SK-N-DZ (cell line): ENCODE results near the gene RBBP8NL.
"Not testable (repeated sequence)": the region's sequence is repeated elsewhere in the genome, so short reads cannot be mapped to it uniquely, and the experiment has no call there.

ENCODE experiments used
- DNase-seq: peaks from one replicate; pipeline ENCODE4 v3.0.0-alpha.2; 2015; ENCODE audit warnings: low spot score

RBBP8NL gene

DNA sequence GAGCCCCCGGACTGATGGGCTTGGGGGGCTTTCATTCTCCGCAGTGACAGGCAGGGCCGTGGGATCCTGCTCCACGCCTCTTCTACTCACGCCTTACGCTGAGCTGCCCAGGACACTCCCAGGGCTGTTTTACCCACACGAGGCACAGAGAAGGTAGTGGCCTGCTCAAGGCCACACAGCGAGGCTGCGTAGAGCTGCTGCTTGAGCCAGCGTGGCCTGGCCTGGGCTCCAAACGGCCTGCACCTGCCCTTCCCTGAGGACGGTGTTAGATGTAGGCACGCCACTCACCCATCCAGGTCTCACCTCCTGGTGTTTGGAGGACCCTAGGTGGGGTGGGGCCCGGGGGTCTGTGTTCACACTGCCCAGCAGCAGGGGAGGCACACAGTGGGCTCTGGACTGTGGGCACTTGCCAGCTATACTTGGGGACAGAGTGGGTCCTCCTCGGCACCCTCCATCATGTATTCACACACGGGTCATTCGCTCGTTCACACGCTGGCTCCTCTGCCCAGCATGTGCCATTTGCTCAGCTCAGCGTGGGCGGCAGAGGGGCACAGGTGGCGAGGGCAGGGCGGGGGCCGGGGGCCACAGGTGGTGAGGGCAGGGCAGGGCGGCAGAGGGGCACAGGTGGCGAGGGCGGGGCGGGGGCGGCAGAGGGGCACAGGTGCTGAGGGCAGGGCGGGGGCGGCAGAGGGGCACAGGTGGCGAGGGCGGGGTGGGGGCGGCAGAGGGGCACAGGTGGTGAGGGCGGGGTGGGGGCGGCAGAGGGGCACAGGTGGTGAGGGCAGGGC lies 18.4 kb upstream of the RBBP8NL start:
- no peak for DNase-seq

DNA sequence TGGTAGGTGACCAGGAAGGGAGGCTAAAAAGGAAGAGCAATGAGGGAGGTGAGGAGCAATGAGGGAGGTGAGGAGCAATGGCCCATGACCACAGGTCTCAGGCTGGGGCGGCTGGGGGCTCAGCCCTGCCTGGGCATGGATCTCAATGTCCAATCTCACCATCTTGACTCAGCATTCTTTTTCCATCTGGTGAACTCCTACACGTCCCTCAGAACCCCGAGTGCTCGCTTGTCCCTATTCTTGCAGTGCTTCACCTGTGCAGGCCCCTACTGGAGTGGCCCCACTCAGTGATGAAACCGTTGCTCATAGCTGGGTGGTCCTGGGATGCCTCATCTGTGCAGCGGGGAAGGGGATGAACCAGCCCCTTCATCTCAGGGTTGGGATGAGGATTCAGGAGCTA lies 16.9 kb upstream of the RBBP8NL start:
- DNase-seq = no peak

DNA sequence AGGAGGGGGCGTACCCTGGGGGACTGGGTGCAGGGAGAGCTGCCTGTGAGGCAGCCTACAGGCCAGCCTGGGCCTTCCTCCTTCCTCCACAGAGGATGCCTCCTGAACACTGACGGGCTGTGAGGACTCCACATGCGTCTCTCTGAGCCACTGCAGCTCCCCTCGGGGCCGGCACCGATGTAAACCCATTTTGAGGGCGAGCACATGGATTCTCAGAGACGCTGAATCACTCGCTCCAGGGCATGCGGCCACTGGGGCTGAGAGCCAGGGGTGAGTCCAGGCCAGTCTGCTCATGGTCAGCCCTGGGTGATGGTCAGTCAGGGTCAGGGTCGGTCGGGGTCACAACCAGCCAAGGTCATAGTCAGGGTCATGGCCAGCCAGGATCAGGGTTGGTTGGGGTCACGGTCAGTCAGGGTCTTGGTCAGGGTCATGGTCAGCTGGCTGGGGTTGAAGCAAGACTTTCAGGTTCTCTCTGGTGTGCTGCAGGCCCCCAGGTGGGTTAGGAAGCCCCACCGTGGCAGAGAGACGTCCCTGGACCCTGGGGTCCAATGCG lies 14.7 kb upstream of the RBBP8NL start:
- no peak for DNase-seq

DNA sequence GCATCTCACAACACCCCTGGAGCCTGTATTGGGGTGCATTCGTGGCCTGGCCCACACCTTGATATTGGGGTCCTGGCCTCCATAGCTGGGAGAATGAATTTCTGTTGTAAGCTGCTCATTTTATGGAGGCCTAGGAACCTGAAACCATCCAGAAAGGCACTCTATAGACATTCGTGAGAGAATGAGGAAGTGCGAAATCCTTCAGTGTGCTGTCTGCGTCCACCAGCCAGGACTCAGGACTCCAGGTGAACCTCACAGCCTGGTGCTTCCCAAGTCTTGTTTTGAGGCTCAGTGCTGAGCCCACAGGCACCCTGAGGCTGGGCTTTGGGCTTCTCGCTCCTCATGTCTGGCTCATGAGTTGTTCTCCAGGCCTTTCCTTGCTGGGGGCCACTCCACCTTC lies 11.9 kb upstream of the RBBP8NL start:
- DNase-seq = no peak

DNA sequence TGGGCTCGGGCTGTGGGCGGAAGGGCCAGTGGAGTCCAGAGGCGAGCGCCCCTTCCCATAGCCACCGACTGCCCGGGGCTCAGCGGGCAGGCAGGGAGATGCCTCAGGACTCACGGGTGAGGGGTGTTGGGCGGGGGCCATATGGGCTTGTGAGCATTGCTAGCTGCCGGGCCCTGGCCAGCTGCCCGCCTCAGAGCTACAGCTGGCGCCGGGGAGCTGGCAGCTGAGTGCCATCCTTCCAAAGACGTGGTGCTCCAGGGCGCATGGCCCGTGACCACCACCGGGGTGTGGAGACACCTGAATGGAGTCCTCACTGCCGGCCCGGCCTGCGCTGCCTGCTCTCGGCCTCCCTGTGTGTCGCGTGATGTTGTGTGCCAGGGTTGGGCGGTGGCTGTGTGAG lies 10.6 kb upstream of the RBBP8NL start:
- DNase-seq = no peak

DNA sequence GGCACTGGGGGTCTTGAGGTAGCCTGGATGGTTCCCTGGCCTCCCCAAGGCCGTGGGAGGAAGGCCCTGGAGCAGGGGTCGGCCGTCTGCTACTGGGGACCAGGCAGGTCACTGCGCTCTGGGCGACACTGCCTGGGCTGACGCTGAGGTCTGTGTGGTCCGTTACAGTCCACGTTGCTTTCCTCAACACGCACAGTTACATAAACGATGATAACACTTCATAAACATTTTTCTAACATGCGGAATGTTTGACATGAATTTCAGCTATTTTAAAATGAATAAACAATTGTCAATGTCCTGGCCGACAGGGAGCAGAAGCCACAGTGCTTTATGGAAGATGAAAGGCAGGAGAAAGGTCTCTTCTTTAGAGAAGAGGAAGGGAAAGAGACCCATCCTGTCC lies 10.2 kb upstream of the RBBP8NL start:
- no peak for DNase-seq

DNA sequence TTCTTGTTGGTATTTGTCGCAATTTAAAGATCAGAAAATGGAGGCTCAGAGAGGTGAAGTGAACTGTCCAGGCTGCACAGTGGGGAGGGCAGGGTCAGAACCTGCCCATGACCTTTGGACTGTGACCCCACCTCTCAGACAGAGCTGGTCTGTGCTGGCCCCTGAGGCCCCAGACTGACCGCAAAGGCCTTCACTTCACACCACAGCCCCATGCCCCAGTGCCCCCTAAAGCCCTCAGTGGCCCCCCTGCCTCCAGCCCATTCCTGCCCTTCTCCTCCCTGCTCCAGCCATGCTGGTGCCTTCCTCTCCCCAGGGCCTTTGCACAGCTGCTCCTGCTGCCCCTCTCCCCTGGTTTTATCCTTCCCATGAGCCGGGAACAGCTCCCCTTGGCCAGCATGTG lies 9.4 kb upstream of the RBBP8NL start:
- DNase-seq = no peak

DNA sequence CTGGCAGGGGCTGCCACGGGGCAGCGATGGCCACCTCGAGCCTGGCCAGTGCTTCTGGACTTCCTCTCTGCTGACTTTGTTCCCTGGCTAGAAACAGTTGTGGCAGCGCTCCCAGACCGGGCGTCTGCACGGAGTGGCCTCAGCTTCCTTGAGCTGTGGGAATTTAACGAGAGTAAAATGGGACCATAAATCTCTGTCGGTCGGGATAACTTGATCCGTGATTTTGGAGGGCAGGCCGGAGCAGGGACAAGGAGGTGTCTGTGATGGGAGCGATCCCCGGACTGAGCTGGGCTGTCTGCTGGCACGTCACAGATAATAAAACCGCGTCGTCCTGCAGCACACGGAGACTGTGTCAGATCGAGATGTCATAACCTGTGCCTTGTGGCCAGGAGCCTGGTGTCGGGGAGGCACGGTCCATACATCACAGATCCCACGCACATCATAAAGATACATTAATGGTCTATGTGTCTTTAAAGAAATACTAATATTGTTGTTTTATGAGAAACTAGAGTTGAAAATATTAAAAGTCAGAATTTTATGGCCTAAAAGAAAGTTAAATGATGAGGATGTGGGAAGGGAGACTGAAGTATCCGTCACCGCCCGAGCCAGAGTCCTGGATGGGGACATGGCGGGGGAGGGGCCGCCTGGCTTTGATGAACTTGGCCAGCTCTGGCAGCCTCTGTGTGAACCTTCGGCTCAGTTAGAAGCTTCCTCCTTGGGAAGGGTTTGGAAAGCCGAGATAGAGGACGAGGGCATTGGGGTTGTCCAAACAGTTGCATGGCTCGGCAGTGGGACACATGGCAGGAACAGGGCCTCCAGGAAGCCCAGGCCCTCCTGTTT lies 6.5 kb upstream of the RBBP8NL start:
- no peak for DNase-seq

DNA sequence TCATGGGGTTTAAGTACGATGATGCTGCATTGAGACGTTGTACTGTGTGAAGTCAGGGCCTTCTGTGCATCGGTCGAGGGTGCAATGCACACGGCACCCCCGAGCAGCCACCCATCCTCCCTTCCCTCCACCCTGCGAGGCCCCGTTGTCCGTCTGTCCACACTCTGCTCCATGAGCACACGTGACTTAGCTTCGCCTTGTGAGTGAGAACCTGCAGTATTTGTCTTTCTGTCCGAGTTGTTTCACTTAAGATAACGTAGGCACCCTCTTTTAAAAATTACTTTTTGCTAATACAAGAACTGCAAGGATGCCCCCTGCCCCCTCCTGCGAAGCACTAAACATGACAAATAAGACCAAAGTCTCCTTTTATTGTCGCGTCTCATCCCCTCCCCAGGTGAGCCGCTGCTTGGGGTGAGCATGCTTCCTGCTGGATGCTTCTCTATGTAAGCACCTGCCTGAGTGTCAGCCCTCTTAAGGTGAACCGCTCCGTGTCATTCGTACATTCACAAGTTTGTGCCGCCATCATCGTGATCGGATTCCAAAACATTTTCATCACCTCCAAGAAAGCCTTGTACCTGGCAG lies 3.6 kb upstream of the RBBP8NL start:
- DNase-seq = no peak

DNA sequence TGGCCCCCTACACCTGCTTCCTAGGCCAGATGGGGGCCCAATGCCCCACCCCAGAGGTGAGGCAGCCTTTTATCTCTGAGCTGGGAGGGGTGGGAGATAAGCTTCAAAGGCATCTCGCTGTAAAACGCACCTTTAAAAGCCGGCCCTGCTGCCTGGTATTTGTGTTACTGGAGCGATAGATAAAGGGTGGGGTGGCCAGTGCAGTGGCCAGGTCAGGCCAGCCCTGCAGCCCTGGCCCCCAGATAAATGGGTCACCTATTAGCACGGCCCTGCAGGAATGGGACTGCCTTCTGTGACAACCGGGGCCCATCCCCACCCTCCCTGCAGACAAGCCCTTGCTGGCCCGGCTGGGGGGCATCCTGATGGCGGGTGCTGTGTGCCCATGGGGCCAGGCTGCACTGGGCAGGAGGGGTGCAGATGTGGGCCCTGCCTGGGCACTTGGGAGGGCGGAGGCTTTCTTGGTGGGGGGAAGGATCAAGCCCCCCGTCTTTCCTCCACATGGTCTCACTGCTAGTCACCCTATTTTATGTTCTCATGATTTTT lies 3.0 kb upstream of the RBBP8NL start:
- no peak for DNase-seq

DNA sequence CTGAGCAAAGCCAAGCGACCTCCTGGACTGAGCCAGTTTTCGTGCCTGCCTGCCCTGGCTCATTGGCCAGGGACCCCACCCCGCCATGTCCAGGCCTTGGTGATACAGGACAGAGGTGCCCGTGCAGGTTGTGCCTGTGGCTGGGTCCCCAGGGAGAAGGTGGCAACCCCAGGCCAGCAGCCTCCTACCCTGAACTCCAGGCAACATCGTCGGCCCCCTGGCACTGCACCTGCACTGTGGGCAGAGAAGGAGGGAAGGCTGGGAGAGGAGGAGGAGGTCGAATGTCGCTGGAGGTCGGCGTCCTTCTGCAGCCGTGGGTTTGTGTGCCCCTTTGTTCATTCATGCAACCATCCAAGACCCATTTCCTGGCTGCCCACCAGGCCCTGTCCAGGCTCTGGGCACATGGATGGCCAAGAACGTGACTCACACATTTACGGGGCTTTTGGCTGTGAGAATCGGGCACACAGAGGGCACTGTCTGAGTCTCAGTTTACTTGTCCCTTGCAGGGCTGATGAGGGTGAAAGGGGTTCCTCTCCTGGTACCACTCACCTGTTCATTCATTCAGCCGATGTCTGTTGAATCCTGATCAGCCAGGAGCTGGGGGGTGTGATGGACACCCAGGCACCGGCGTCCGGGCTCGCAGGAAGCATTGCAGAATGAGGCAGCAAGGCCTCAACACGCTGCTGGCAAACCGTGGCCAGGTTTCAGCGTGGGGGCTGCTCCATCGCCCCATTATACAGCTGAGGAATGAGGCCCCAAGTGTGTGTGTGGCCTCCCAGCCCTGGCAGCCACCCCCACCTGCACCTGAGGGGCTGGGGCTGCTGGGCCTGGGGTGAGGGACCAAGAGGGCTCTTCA lies 2.3 kb upstream of the RBBP8NL start:
- no peak for DNase-seq

DNA sequence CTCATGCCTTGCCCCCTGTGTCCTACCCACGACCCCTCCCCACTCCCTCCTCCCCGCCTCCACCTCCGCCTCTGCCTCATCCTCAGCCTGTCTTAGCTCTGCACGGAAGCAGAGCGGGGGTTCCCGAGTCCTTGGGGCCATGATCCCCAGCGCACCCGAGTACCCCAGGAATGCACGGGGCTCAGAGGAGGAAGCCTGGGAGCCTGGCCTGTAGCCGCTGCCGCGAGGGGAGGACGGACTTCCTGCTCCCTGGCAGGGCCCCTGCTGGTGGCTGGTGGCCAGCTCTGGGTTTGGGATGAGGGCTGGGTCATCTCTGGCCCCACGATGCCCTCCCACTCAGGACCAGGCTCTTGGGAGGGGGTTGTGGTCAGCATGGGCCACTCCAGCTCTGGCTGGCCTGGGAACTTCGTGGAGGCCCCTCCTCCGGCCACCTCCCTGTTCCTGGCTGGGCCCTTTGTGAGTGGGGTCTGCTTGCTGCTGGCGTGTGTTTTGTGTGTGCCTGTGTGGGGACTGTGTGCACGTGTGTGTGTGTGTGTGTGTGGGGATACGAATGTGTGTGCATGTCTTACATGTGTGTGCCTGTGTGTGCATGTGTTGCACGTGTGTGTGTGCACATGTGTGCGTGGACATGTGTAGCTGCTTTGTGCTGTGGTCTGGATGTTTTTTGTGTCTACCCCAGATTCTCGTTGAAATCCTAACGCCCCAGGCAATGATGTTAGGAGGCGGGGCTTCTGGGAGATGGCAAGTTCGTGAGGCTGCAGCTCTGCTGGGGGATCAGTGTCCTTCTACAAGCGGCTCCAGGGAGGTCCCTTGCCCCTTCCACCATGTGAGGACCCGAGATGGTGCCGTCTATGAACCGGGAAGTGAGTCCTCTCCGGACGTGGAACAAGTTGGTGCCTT lies 1.3 kb upstream of the RBBP8NL start:
- DNase-seq = no peak

DNA sequence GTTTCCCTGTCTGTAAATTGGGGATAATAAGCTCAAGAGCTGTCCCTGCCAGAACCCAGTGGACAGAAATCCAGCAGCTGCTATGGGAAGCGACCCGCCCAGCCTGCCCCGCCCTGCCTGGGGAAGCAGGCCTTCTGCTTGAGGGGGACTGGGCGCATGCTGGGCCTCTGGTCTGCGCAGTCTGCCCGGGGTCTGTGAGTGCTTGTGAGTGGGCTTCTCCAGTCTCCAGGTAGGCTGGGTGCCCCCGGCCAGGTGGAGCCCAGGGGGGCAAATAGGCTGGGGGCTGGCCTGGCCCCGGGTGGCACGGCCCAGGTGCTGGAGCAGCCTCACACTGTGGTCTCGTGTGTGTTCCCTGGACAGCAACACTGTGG lies 648 bp upstream of the RBBP8NL start:
- no peak for DNase-seq

DNA sequence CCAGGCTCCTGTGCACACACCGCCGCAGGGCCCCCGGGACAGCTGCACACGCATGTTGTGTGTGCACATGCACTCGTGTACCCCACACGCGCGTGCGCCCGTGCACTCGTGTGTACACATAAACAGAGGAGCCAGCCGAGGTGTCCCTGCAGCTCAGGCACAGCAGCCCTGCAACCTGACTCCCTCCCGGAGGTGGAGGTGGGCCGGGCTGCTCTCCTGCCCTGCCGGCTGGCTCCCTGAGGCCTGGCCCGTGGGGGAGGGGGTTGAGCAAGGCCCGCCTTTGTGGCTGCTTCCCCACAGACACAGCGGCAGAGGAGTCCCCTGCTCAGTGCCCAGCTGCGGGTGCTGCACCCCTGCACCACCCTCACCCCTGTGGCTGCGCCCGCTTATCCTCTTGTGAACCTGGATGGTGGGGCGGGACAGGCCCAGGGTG lies 624 bp downstream of the RBBP8NL start:
- DNase-seq = no peak

DNA sequence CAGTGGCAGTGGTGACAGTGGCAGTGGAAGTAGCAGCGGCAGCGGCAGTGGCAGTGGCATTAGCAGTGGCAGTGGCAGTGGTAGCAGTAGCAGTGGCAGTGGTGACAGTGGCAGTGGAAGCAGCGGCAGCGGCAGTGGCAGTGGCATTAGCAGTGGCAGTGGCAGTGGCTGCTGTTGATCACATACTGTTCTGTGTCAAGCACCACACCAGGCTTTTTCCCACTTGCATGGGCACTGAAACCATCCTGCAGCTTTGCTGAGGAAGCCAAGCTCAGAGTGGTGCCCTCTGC lies 1.3 kb downstream of the RBBP8NL start:
- not testable (repeated sequence) for DNase-seq

DNA sequence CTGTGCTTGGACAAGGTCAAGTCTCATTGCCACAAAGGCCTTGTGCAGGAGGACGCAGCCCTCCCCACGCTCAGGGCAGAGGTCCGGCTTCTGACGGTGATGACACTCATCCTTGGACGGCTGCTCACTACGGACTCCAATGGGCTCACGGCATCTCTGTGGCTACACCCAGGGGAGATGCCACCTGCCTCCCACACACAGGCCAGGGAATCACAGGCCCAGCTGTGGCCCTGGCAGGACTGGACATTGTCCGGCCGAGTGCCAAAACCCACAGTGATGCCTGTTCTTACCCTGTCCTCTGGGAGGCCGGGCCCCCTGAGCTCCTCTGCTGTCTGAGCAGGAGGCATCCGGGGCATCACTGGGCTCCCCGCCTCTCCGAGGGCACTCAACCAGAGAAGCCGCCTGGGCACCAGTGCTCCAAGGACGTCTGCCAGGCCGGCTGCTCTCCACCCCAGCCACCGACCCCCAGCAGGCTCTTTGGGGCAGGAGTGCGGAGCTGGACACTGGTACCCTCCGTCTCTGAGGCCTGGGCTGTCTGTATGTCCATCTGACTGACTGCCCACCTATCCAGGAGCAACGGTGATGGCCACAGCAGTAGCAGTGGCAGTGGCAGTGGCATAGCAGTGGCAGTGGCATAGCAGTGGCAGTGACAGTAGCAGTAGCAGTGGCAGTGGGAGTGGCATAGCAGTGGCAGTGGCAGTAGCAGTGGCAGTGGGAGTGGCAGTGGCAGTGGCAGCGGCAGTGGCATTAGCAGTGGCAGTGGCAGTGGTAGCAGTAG lies 1.9 kb downstream of the RBBP8NL start:
- DNase-seq = no peak

DNA sequence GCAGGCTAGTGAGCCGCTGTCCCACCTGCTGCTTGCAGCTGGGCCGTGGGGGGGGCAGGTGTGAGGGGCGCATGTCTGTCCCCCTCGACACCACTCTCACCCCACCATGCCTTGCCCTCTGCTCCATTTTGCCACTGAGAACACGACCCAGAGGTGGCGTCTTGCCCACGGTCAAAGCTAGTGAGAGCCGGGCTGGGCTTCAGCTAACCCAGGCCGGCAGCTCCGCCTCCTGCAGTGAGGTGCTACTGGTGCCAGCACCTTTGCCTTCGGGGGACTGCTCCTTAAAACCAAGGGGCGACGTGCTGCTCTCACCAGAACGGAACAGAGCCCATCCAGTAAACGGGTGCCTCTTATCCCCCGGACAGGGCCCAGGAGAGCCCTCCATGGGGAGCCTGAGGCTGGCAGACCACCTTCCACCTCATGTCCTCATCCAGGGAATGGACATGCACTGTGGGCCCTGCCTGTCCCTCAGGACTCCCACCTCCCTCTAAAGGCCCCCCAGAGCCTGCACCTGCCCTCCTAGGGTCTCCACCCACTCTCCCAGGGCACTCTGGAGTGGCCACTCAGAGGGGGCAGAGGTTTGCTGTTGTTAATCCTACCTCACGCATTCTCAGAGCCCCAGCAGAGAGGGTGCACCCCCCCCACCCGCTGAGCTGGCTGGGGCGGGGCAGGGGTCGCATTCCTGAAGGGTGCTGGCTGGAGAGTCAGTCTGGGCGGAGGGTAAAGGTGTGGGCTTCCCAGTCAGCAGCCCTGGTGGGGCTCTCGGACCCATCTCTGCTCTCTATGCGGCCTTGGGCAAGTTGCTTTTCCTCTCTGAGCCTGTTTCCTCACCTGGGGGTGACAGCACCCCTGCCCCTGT lies 2.9 kb downstream of the RBBP8NL start:
- DNase-seq = no peak

DNA sequence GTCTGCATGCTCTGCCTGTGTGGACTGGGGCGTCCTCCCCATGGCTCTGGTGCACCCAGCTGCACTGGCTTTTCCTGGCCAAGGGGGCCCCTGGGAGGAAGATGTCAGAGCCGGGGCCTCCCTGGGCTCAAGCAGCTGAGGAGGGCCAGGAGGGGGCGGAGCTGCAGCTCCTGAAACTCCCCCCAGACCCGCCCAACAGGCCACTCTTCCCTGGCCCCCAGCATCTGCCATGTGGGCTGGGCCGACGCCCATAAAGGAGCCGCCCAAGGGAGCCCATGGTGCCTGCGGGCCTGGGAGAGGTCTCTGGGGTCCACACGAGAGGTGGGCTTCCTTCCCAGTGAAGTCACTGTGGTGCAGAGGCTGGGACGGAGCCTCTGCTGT lies 4.0 kb downstream of the RBBP8NL start:
- no peak for DNase-seq
